ENCODE results near the gene PFKM.

GRCh38 chr12:48119078-48119833 lies at the start of gene PFKM:
- TF ChIP-seq TAF1 (IDR thresholded peaks at IDR 0.05; ENCODE audit: low read depth, low read length) (no peak), POLR2A (IDR thresholded peaks at IDR 0.05; ENCODE audit: low read depth, low read length) (0 out of 2 replicates have a peak, but pooled peaks have one; percentile 47), POLR2AphosphoS5 (IDR thresholded peaks at IDR 0.05; ENCODE audit: low read depth, low read length) (no peak), PAX5 (IDR thresholded peaks at IDR 0.05; ENCODE audit: insufficient read depth, low read length, severe bottlenecking) (no peak), POU2F2 (IDR thresholded peaks at IDR 0.05; ENCODE audit: low read depth, low read length) (no peak), SPI1 (IDR thresholded peaks at IDR 0.05; ENCODE audit: low read depth, low read length) (peak; percentile 34; the same call in 1 of the 2 replicates)
